ENCODE measurements around the gene NYNRIN.

NYNRIN gene

DNA sequence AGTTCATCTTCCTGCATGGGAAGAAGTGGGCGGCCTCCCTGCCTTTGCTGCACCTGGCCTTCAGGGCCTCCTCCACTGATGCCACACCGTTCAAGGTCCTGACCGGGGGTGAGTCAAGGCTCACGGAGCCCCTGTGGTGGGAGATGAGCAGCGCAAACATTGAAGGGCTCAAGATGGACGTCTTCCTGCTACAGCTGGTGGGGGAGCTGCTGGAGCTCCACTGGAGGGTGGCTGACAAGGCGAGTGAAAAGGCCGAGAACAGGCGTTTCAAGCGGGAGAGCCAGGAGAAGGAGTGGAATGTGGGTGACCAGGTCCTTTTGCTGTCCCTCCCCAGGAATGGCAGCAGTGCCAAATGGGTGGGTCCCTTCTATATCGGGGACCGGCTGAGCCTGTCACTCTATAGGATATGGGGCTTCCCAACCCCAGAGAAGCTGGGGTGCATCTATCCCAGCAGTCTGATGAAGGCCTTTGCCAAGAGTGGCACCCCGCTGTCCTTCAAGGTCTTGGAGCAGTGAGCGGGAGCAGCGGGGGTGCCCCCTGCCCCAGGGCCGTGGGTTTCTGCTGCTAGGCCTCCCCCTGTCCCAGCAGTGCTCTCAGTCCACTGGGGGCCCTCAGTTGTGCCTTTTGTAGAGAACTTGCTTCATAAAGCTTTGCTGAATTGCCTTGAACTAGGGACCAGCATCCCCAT lies 18.3 kb downstream of the NYNRIN start:
- no peak for DNase-seq

DNA sequence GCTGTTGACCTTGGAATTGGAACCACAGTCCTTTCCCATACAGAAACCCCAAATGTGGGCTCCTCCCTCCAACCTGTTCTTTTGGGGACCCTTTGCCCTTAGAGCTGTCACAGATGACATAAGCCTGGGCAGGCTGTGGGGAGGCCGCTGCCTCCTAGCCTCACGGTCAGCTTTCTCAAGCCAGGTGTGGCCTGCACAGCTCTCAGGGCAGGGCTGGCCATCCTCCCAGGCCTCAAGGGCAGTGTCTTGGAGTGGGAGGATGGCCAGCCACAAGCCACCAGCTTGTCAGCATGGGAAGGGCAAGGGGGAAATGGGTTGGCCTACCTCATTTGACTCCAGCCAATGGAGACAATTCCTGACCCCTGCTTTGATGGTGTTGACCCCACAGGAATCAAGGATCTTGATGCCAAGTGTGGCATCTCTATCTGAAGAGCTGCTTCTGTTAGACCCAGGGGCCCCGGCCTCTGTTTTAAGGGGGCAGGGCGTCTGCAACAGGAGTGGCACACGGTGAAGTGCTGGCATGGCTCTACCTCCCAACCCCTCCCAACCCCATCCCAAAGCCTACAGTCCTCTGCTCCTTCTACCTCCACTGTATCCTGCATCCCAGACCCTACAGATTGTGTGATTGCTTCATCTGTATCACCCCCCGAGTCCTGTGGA lies 19.2 kb downstream of the NYNRIN start:
- DNase-seq: no peak

DNA sequence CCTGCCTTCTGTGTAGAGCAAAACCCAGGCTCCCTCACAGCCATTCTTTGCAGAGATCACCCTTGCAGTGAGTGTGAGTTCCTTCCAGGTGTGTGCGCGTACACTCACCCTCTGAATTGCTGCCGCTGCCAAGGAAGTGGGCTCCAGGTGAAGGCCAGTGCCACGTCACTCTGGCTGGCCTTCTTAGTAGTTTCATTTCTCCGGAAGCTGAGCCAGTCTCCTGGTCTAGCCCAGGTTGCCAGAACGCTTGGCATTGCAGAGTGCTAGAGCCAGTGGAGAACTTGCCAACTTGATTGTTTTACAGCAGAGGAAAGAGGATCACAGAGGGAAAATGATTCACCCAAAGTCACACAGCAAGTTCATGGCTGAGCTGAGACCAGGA lies 19.7 kb downstream of the NYNRIN start:
- DNase-seq: no peak

DNA sequence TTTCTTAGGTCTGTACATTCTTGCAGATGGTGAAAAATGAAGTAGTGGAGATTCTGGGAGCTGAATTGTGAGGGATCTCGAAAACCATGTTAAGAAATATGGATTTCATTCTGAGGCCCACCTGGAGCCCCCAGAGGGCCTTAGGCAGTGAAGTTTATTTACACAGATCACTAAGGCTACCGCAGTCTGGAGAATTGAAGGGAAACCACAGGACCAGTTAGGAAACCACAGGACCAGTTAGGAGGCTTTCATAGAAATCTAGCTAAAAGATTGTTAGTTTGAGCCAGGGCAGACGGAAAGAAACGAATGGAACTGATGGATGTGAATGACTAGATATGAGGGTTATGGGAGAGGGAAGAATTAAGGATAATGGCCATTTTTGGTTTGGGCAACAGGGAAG lies 23.5 kb downstream of the NYNRIN start:
- DNase-seq: no peak

DNA sequence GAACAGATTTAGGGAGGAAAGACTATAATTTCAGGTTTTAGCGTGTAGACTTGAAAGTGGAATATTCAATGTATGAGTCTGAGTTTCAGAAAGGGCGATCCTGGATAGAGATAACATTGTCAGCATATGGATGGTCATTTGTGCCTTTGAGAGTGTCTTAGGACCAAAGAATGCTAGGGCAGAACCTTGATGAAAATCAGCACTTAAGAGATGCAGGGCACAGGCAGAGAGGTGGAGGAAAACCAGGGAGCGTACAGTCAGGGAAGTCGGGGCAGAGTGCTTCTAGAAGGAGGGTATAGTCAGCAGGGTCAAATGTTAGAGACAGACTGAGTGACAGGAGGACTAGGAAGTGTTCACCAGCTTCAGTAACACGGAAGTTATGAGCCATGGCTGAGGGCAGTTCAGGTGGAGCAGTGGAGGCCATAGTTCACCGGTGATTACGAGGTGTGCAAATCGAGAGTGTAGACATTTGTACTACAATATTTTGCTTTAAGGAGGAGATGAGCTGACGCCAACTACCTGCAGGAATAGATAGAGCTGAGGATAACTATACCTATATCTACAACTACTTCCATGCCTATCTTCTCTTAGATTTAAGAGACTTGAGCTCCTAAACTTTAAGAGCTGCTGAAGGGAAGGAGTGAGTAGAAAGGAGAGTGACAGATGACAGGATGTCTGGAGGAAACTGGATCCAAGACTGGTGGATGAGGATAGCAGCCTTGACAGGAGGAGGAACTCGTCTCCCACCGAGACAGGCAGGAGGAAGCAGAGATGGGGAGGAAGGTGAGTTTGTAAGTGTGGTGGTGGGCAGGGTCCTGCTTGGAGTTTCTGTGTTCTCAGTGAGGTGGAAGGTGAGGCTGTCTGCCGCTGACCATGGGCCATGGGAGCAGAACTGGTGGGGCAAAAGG lies 24.1 kb downstream of the NYNRIN start:
- no peak for DNase-seq

DNA sequence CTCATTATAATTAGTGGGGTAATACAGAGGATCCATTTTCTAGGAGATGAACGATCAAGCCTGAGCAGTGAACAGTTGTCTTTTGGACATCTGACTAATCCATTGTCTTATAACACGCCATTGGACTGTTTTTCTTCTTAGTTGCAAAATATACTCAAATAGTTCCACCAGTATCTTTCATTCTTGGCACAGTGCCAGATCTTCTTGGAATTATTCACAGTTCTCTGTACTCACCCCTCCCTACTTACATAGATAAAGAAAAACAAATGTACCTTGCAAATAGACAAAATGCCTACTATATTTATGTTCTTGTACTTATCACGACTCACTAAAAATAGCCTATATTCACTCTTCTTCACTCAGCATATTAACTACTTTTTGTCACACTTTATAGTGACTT lies 26.9 kb downstream of the NYNRIN start:
- no peak for DNase-seq

DNA sequence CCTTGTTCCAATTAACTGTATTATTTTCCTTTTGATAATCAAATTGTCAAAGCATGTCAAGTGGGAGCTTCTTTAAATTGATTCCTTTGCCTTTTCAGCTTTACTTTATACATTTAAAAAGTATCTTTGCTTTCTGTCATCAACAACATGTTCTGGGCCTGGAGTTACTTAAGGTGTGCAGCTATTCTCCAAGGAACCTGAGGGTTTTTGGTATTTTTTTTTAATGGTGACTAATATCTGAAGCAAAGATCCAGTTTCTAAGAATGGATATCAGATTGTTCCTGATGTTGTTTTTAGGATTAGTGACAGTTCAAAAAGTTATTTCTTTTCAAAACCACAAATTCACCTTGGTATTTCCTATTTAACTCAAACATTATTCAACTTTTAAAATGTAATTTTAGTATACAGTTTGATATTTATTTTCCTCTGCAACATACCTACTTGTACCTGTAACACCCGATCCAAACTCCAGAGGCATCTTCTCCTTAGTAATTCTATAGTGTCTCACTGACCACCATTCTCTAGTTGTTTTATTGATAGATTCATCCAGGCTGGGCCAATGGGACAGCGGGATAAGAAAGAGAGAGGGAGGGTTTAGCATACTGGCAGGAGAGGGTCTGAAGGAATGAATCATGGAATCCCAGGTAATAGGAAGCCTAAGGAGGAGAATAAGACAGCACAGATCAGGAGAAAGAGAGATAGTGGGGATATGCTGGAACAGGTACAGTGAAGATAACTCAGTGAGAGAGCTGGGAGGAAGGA lies 27.5 kb downstream of the NYNRIN start:
- no peak for DNase-seq

DNA sequence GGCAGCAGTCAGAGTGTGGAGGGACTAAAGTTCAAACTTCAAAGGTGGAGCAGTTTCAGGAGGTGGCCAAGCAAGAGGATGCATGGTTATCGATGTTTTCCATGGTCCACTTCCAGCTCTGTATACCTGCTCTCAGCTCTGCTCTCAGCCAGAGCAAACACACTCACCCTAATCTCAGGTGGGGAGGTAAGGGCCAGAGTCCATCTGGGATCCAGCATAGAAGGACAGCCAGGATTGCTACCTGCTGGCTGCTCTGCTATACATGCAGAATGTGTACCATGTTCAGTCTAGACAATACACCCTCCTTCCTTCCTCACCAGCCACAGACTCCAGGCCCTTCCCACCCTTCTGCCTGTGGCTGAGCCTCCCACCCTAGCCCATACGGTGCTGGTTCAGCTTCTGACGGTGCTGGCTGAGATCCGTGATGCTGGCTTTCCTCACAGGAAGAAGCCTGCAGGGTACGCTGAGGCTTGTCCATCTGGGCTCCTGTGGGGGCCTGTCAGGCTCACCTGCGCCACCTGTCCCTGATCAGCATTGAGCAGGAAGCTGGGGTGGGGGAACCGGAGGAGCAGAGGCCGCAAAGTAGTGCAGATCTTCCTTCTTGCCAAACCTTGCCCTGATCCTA lies 28.2 kb downstream of the NYNRIN start:
- DNase-seq: no peak

DNA sequence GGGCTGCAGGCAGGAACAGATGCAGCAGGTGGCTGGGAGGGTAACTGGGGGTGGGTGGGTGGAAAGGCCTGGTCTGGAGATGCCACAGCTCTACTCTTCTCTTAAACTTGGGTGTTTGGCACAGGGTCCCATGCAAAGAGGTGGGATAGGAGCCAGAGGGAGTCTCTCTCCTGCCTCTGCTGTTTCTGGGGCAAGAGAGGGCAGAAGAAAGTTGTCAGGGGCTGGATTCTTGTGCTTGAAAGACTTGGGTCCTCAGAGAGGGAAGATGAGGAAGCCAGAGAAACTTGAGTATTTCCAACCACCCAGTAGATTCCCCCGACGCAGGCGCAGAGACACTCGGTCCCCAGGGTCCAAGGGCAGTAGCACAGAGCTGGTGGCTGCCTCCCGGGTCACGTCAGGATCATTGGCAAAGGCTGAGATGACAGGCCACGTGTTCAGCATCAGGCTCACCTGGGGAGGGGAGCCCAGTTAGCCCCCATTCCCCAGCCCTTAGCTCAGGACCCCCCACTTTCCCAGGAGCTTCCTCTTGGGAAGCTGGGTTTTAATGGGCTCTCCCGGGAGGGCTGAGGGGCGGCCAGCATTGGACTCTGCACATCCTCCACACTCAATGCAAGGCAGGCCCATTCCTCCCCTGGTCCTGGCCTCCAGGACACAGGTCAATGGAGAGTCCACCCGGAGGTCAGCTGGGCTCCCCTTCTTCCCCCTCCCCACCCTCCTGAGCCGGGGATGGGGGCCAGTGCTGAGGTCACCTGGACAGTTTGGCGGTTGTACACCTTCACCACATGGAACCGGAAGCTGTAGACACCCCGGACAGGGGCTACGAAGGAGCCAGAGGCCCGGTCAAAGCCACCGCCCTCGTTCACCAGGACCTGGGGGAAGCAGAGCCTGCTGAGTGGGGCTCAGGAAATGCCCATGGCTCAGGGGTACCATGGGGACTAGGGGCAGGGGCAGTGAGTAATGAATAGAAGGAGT lies 29.0 kb downstream of the NYNRIN start:
- DNase-seq: no peak

DNA sequence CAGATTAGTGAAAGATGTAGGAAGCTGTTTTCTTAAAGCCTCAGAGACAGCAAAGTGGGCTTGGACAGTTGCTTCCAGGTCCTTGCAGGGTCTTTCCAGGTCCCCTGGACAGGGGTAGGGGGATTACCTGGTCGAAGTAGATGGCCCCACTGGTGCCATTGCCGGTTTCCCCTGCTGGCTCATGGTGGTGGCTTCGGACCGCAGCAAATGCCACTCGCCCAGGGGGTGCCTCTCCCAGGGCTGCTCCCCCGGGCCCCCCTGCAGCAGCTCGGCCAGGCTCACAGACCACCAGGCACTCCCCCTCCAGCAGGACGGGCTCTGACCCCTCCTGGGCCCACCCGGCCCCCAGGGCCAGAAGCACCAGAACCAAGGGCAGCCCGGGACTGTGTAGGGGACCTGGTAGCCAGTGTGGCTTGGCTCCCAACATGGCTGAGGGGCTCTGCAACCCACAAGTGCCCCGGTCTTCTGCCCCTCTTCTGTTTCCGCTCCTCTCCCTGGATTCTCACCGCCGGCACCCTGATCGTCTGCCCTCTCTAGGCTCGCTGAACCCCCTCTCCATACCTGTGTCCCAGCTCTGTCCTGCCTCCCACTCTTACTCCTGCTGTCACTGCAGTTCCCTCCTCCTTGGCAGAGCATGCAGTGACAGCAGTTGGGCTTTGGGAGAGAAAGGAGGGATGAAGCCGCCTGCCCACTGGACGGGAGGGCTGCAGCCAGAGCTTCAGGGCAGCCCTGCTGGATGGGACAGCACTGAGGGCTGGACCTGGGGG lies 30.0 kb downstream of the NYNRIN start:
- DNase-seq: no peak

DNA sequence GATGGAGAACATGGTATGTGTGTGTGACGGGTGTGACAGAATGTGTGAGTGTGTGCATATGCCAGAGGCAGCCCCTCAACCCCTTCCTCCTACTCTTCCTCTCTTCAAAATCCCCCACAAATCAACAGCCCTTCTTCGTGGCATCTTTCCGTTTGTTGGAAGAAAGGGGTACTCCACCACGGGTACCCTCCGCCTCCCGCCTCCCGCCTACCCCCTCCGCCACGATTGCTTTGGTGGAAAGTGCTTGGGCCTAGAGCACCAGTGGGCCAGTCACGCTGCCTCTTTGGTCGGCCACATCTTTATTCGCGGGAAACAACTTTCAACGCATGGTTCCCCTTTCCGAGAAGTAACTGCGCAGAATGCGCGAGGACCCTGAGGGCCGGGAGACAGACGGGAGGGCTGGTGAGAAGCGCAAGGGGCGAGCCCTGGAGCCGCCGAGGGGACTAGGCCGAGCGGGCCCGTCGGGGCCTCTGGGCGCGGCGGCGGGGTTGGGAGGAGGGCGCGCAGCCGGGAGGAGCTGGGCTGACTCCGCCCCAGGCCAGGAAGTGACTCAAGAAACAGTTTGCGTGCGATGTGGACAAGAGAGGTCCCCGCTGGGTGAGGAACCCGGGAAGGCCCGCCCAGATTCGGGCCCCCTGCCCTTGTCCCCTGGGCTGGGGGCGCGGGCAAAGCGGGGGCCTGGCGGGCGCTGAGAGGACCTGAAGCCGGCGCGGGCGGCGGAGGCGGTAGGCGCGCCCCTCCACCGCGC lies 30.8 kb downstream of the NYNRIN start, which contains the start of the genes CBLN3 and KHNYN:
Gene CBLN3, minus strand, starts transcription at position 274 of the 748 bp plus-strand sequence. CDS start 614 bp downstream, outside the sequence.
Gene KHNYN, plus strand, starts transcription at position 560 of the 748 bp plus-strand sequence. CDS start 777 bp downstream, outside the sequence.
- DNase-seq: peak; percentile 84

DNA sequence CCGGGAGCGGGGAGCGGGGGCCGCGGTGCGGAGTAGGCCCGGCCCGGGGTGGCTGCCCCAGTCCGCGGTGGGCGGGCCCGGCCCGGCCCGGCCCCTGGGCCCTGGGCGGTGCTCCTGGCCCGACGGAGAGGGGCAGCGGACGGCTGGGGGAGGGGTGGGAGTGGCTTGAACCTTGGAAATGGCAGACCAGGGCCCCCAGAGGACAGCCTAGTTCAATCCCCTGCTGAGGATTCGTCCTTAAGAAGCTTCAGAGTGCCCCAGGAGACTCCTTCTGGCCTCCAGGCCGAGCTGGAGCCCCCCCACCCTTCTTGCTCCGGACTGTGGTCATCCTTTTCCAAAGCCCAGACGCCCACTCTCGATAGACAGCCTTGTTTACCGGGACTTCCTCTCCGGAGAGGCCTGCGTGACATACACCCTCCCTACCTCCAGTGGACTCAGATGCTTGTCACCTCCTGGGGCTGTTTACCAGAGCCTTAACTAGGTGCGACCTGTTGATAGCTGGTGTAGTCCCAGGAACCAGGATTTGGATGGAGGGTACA lies 31.4 kb downstream of the NYNRIN start:
- DNase-seq: no peak

DNA sequence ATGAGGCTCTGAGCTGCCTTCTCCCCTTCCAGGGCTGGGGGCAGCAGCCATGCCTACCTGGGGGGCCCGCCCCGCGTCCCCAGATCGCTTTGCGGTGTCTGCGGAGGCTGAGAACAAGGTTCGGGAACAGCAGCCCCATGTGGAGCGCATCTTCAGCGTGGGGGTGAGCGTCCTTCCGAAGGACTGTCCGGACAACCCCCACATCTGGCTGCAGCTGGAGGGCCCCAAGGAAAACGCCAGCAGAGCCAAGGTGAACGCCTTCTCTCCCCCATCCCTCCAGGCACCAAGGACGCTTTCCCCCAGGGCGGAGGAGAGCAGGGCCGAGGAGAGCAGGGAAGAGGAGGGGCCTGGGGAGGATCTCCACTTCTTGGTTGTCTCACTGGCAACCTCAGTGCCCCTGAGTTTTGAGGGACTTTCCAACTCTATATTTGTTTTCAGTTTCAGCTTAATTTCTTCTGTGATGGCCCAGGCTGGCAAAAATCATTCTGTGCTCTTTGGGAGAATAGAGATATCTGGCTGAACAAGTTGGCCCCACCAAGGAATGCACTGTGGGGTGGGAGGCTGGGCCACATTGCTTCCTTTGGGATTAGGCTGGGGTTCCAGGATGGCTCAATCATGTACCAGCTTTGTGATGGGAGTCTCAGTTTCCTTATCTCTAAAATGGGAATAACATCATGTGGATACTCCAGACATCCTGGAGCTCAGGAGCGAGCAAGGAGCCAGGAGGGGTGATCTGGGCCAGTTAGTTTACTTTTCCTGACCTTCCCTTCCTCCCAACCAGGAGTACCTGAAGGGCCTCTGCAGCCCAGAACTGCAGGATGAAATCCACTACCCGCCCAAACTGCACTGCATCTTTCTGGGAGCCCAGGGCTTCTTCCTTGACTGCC lies 32.1 kb downstream of the NYNRIN start:
- DNase-seq: peak; percentile 58

DNA sequence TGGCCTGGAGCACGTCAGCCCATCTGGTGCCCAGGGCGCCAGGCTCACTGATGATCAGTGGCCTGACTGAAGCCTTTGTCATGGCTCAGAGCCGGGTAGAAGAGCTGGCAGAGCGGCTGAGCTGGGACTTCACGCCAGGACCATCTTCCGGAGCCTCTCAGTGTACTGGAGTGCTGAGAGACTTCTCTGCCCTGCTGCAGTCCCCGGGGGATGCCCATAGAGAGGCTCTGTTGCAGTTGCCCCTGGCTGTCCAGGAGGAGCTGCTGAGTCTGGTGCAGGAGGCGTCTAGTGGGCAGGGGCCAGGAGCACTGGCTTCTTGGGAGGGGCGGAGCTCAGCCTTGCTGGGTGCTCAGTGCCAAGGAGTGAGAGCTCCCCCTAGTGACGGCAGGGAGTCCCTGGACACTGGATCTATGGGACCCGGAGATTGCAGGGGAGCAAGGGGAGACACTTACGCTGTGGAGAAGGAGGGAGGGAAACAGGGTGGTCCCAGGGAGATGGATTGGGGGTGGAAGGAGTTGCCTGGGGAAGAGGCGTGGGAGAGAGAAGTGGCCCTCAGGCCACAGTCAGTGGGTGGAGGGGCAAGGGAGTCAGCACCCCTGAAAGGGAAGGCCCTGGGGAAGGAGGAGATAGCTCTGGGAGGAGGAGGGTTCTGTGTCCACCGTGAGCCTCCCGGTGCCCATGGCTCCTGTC lies 32.9 kb downstream of the NYNRIN start:
- peak; percentile 89 for DNase-seq

DNA sequence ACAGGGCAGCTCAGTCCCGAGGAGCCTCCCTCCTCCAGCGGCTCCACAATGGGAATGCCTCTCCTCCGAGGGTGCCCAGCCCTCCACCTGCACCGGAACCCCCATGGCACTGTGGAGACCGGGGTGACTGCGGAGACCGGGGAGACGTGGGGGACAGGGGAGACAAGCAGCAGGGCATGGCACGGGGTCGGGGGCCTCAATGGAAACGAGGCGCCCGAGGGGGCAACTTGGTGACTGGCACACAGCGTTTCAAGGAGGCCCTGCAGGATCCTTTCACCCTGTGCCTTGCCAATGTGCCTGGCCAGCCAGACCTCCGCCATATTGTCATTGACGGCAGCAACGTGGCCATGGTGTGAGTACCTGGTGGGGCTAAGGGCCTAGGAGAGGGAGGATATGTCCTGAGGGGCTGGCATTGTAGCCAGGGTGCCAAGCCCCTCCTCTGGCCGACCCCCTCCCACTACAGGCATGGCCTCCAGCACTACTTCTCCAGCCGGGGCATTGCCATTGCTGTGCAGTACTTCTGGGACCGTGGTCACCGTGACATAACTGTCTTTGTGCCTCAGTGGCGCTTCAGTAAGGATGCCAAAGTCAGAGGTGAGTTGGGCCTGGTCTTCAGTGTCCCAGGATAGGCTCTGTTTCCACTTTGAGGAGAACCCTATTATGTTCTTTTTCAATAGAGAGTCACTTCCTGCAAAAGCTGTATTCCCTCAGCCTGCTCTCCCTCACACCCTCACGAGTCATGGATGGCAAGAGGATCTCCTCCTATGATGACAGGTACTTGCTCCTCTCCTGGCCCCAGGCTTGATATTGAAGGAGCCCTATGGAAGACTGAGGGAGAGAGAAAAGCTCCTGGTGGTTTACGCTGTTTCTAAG lies 33.7 kb downstream of the NYNRIN start:
- no peak for DNase-seq

DNA sequence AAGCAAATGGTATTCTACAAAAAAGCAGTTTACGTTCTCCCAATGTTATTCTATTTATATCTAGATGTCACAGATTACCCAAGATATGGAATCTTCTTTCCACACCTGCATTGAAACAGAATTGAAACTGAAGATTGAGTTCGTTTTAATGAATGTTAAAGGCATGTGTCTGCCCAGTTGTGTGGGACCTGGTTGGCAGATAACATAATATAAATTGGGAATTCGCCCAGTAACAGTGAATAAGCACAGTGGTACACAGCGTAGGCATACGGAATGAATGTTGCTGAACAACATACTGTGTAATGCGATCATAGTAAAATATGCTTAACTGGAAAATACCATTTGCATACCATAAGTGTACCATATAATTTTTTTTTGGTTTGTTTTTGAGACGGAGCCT lies 35.2 kb downstream of the NYNRIN start:
- no peak for DNase-seq

Measured in activated CD4-positive, alpha-beta T cell treated with anti-CD3 and anti-CD28 coated beads, Interleukin-2, amount 50 U/mL, for 1 hour (primary cell).